H1 (cell line): ENCODE measurements around the gene USP53. TPM values are rescaled to one million over a fixed set of nuclear protein-coding genes. Genes with fewer than 3 reads are reported as not detected.

Source experiments
- CTCF ChIA-PET: fragments of 300-600 bp; sonication (Branson Sonifier 250); formaldehyde crosslinking; loops from one replicate; lab custom pipeline; 2021; ENCODE audit not compliant: partially characterized antibody; lab: Charles Lee
- POLR2A ChIA-PET: fragments of 300-600 bp; sonication (Branson Sonifier 250); formaldehyde crosslinking; loops from one replicate; lab custom pipeline; 2021; ENCODE audit warnings: inconsistent platforms; ENCODE audit not compliant: partially characterized antibody; lab: Charles Lee
- DNase-seq, 2 experiments: peaks; one replicate each; pipeline versions ENCODE4 v3.0.0 to v3.0.0-alpha.2; 2010 to 2022; ENCODE audit warnings: low spot score in 2 of 2, low read depth in 1 of 2, mixed read lengths in 1 of 2
- FAIRE-seq: peaks from 2 replicates; lab custom pipeline; 2011; peaks lifted over from hg19 to GRCh38; lab: Jason Lieb, UNC
- H2AFZ ChIP-seq: 2 replicates; pipeline ENCODE4 v1.8.1; 2012; ENCODE audit warnings: low read length, inconsistent platforms
- H2AK5ac ChIP-seq: 2 replicates; pipeline ENCODE4 v1.6.1; 2013; ENCODE audit warnings: low read depth, low read length
- H2BK120ac ChIP-seq: replicated peaks from 2 replicates; pipeline ENCODE3; 2013; ENCODE audit warnings: low read depth, low read length, inconsistent platforms
- H2BK12ac ChIP-seq: 2 replicates; pipeline ENCODE4 v1.6.1; 2013; ENCODE audit warnings: low read depth, low read length
- H2BK15ac ChIP-seq: 2 replicates; pipeline ENCODE4 v1.6.1; 2013; ENCODE audit warnings: low read length
- H2BK20ac ChIP-seq: 2 replicates; pipeline ENCODE4 v1.6.1; 2013; ENCODE audit warnings: low read length
- H2BK5ac ChIP-seq: 2 replicates; pipeline ENCODE4 v1.6.1; 2013; ENCODE audit warnings: low read depth, low read length
- H3K14ac ChIP-seq: 2 replicates; pipeline ENCODE4 v1.6.1; 2013; ENCODE audit warnings: inconsistent platforms; ENCODE audit not compliant: insufficient read length
- H3K18ac ChIP-seq: 2 replicates; pipeline ENCODE4 v1.6.1; 2013; ENCODE audit warnings: low read length; ENCODE audit errors: extremely low read depth
- H3K23ac ChIP-seq: 2 replicates; pipeline ENCODE4 v1.6.1; 2013; ENCODE audit warnings: inconsistent platforms; ENCODE audit not compliant: insufficient read length
- H3K23me2 ChIP-seq: 2 replicates; pipeline ENCODE4 v1.6.1; 2013; ENCODE audit warnings: low read depth, low read length
- H3K27ac ChIP-seq: 2 replicates; pipeline ENCODE4 v1.6.1; 2011; ENCODE audit warnings: low read depth, low read length, inconsistent platforms
- H3K27me3 ChIP-seq, 4 experiments: replicated peaks in 1 of 4; 1 replicate in 1 of 4; 2 replicates in 3 of 4; pipeline versions ENCODE4 v1.6.1 to v1.8.1; 2011 to 2013; ENCODE audit warnings: low read length in 3 of 4, mild to moderate bottlenecking in 3 of 4, inconsistent platforms in 2 of 4, mixed read lengths in 2 of 4, moderate library complexity in 1 of 4; ENCODE audit not compliant: control insufficient read depth in 3 of 4, insufficient read depth in 3 of 4; ENCODE audit errors: extremely low read depth in 1 of 4
- H3K36me3 ChIP-seq, 4 experiments: 2 replicates each; pipeline versions ENCODE4 v1.6.1 to v1.8.1; 2011 to 2013; ENCODE audit warnings: mild to moderate bottlenecking in 4 of 4, low read length in 3 of 4, moderate library complexity in 2 of 4, control low read depth in 1 of 4, inconsistent platforms in 1 of 4; ENCODE audit not compliant: insufficient read depth in 4 of 4, control insufficient read depth in 2 of 4
- H3K4ac ChIP-seq: replicated peaks from 2 replicates; pipeline ENCODE3; 2013; ENCODE audit warnings: low read length, low read depth, mixed read lengths, inconsistent platforms; ENCODE audit not compliant: insufficient read length
- H3K4me1 ChIP-seq, 4 experiments: replicated peaks in 1 of 4; 1 replicate in 1 of 4; 2 replicates in 3 of 4; pipeline versions ENCODE4 v1.6.1 to v1.8.1; 2011 to 2013; ENCODE audit warnings: low read length in 3 of 4, inconsistent platforms in 2 of 4, mixed read lengths in 1 of 4; ENCODE audit not compliant: insufficient read depth in 4 of 4, control insufficient read depth in 3 of 4
- H3K4me2 ChIP-seq, 2 experiments: 2 replicates each; pipeline versions ENCODE4 v1.6.1 to v1.8.1; 2011 to 2013; ENCODE audit warnings: low read depth in 2 of 2, low read length in 2 of 2, control low read depth in 1 of 2, inconsistent platforms in 1 of 2, mild to moderate bottlenecking in 1 of 2; ENCODE audit not compliant: insufficient read depth in 1 of 2
- H3K4me3 ChIP-seq, 4 experiments: fragments of 200-600, 300-600 bp in 1 of 4; sonication (generic), shearing (Covaris generic), sonication (Bioruptor Twin) in 1 of 4; 2 replicates each; pipeline versions ENCODE4 v1.5.1 to v1.8.1; 2011 to 2016; ENCODE audit warnings: low read length in 4 of 4, low read depth in 3 of 4, control low read depth in 2 of 4, inconsistent platforms in 2 of 4, mild to moderate bottlenecking in 2 of 4, mixed read lengths in 1 of 4, moderate library complexity in 1 of 4; ENCODE audit not compliant: insufficient read depth in 2 of 4; ENCODE audit errors: extremely low read depth in 1 of 4
- H3K56ac ChIP-seq: replicated peaks from 2 replicates; pipeline ENCODE3; 2013; ENCODE audit warnings: low read depth, mild to moderate bottlenecking, mixed read lengths, low read length, inconsistent platforms; ENCODE audit not compliant: insufficient read length
- H3K79me1 ChIP-seq: 2 replicates; pipeline ENCODE4 v1.6.1; 2013; ENCODE audit warnings: low read depth, low read length, control low read depth
- H3K79me2 ChIP-seq, 2 experiments: 2 replicates each; pipeline versions ENCODE4 v1.6.1 to v1.8.1; 2012 to 2013; ENCODE audit warnings: low read length in 2 of 2, mild to moderate bottlenecking in 2 of 2, inconsistent platforms in 1 of 2; ENCODE audit not compliant: insufficient read depth in 2 of 2, control insufficient read depth in 1 of 2
- H3K9ac ChIP-seq, 4 experiments: replicated peaks in 1 of 4; 1 replicate in 1 of 4; 2 replicates in 3 of 4; pipeline versions ENCODE4 v1.6.1 to v1.8.1; 2011 to 2013; ENCODE audit warnings: low read depth in 3 of 4, low read length in 3 of 4, control low read depth in 2 of 4, mild to moderate bottlenecking in 2 of 4, moderate library complexity in 2 of 4, inconsistent platforms in 1 of 4; ENCODE audit errors: extremely low read depth in 1 of 4
- H3K9me3 ChIP-seq, 2 experiments: 2 replicates each; pipeline versions ENCODE4 v1.6.1 to v1.8.1; 2012 to 2013; ENCODE audit warnings: mild to moderate bottlenecking in 2 of 2, moderate library complexity in 2 of 2, control low read depth in 1 of 2, inconsistent platforms in 1 of 2, low read depth in 1 of 2, low read length in 1 of 2, mixed read lengths in 1 of 2; ENCODE audit not compliant: insufficient read depth in 2 of 2
- H4K20me1 ChIP-seq, 2 experiments: replicated peaks in 1 of 2; 2 replicates each; pipeline versions ENCODE3 to v1.8.1; 2011 to 2013; ENCODE audit warnings: inconsistent platforms in 2 of 2, low read length in 2 of 2, mild to moderate bottlenecking in 1 of 2; ENCODE audit not compliant: insufficient read depth in 2 of 2, control insufficient read depth in 1 of 2
- H4K5ac ChIP-seq: 2 replicates; pipeline ENCODE4 v1.6.1; 2013; ENCODE audit warnings: low read length, low read depth, mixed read lengths, inconsistent platforms; ENCODE audit not compliant: insufficient read length
- H4K8ac ChIP-seq: 2 replicates; pipeline ENCODE4 v1.8.0; 2013; ENCODE audit warnings: mild to moderate bottlenecking, moderate library complexity, low read length, inconsistent platforms; ENCODE audit not compliant: insufficient read depth; ENCODE audit errors: extremely low read depth
- H4K91ac ChIP-seq: replicated peaks from 2 replicates; pipeline ENCODE3; 2013; ENCODE audit warnings: low read length, mixed read lengths, inconsistent platforms; ENCODE audit not compliant: insufficient read length
- BACH1 ChIP-seq: IDR thresholded peaks from 2 replicates; pipeline ENCODE4 v1.6.1; 2012; ENCODE audit warnings: low read length, improper control_type of control experiment
- NRF1 ChIP-seq: IDR thresholded peaks from 2 replicates; pipeline ENCODE4 v1.6.1; 2011; ENCODE audit warnings: mild to moderate bottlenecking, low read depth, low read length, improper control_type of control experiment
- RAD21 ChIP-seq, 2 experiments: IDR thresholded peaks in 1 of 2; conservative IDR thresholded peaks in 1 of 2; 2 replicates each; pipeline ENCODE4 v1.6.1; 2011; ENCODE audit warnings: low read depth in 2 of 2, low read length in 2 of 2, improper control_type of control experiment in 1 of 2, inconsistent platforms in 1 of 2, mild to moderate bottlenecking in 1 of 2, moderate library complexity in 1 of 2
- RNF2 ChIP-seq: fragments of 200-900, 300-1000 bp; sonication (generic); IDR thresholded peaks from 2 replicates; pipeline ENCODE4 v1.7.1; 2016; ENCODE audit warnings: borderline replicate concordance, low read depth, mild to moderate bottlenecking, antibody characterized with exemption, low read length; ENCODE audit not compliant: poor library complexity, severe bottlenecking; ENCODE audit errors: missing control alignments
- ZNF274 ChIP-seq: IDR thresholded peaks from 2 replicates; pipeline ENCODE4 v1.7.0; 2012; ENCODE audit warnings: low read length, borderline replicate concordance; ENCODE audit errors: extremely low read depth
- WGBS, 2 experiments: shearing (Covaris generic) in 1 of 2; methylation state at CpG; one replicate each; pipeline versions ENCODE4 v1.1.6 to v1.1.7; 2013 to 2015; ENCODE audit warnings: low lambda C conversion rate in 2 of 2, mixed read lengths in 2 of 2, inconsistent platforms in 1 of 2, low coverage in 1 of 2, missing lambda C conversion rate in 1 of 2; ENCODE audit not compliant: insufficient replicate concordance in 2 of 2, insufficient coverage in 1 of 2, insufficient read length in 1 of 2; ENCODE audit errors: extremely low coverage in 1 of 2, missing lambda C conversion rate in 1 of 2; 5-methylcytosine and 5-hydroxymethylcytosine counted together
- polyA plus RNA-seq, 7 experiments: library from polyadenylated mRNA; depleted of rRNA in 3 of 7; stranded (reverse) in 5 of 7; unstranded in 2 of 7; fragments of >200 nt in 5 of 7; fragments of 200-250 nt in 2 of 7; gene quantifications; 1 replicate in 5 of 7; 2 replicates in 1 of 7; 4 replicates in 1 of 7; pipeline versions ENCODE4 v1.2.1 to v1.2.3, GENCODE V29; 2011 to 2013; ENCODE audit warnings: missing spikeins in 2 of 7, mixed read lengths in 2 of 7
- total RNA-seq: library from RNA; stranded (reverse); fragmentation: NEBNext Ultra II Directional; extraction: Animal tissue kit (Norgen Biotek cat#: 25700); gene quantifications from 2 replicates; pipeline ENCODE4 v1.2.1, GENCODE V29; 2021
- TF ChIP-seq, protein P1 (sequence below): IDR thresholded peaks from 2 replicates; pipeline ENCODE4 v1.6.1; 2012; ENCODE audit warnings: inconsistent platforms
- TF ChIP-seq, protein P2 (sequence below), 3 experiments: IDR thresholded peaks; 1 replicate in 2 of 3; 2 replicates in 1 of 3; pipeline versions ENCODE4 v1.5.1 to v1.6.1; 2011; ENCODE audit warnings: low read length in 3 of 3, mild to moderate bottlenecking in 3 of 3, inconsistent platforms in 2 of 3, low read depth in 1 of 3, moderate library complexity in 1 of 3; ENCODE audit not compliant: insufficient read depth in 1 of 3; ENCODE audit errors: control extremely low read depth in 1 of 3
- TF ChIP-seq, protein P3 (sequence below): IDR thresholded peaks from 2 replicates; pipeline ENCODE4 v1.6.1; 2012; ENCODE audit warnings: low read length, inconsistent platforms

USP53 gene
- total and polyA plus RNA-seq, 2 of the 8 experiments (the other 6 are each of a cell fraction or from before 2014, with no cell fraction given): 2.9 to 14.9 TPM

DNA sequence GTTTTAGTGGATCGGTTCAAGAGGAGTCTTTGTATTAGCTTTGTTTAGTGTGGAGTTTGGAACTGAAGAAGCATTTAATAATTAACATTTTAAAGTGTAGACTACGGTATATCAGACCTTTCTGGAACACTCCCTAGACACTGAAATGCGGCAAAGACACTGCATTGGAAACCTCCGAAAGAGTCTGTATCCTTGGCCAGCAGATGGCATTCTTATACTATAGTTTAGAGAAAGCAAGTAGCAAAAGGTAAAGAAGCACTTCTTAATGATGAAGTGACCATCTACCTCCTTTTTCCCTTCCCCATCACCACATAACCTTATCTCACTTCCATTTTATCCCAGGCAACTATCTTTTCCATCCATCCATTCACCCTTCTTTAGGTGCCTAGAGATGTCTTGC, 101.8 kb downstream of the USP53 start:
- H2BK12ac ChIP-seq: no peak overlapping the region
- H3K4me2 ChIP-seq: no peak overlapping the region
- no peak overlapping the region for H3K4ac ChIP-seq
- H2BK120ac ChIP-seq: no peak overlapping the region
- CTCF ChIA-PET: interaction anchor here (0.7 to 3.5 kb wide), 8 partner anchors 15 to 182 kb away, joined by 3 to 22 read pairs (median 4); no protein-coding TSS in a partner anchor
- H3K27me3 ChIP-seq: no peaks in the 10 kb centered on the region
- no peak overlapping the region for H4K8ac ChIP-seq
- H3K79me1 ChIP-seq: no peaks in the 10 kb centered on the region
- no peaks in the 10 kb centered on the region for H3K9me3 ChIP-seq
- no peak overlapping the region for H3K27ac ChIP-seq
- WGBS, 2 experiments: 42% methylated on average over 4 of the region's 4 CpGs; no CpG with 5 or more reads in 1 of the 2 experiments
- no peak overlapping the region for H3K4me3 ChIP-seq
- DNase-seq (no peak), FAIRE-seq (peak; percentile 76)
- H3K9ac ChIP-seq: no peak overlapping the region
- H3K4me1 ChIP-seq: no peaks in the 10 kb centered on the region
- no peak overlapping the region for H2BK20ac ChIP-seq
- no peaks in the 10 kb centered on the region for H3K36me3 ChIP-seq
- no peak overlapping the region for H4K91ac ChIP-seq
- H4K20me1 ChIP-seq: no peaks in the 10 kb centered on the region
- no peak overlapping the region for H2BK15ac ChIP-seq
- H3K56ac ChIP-seq: no peak overlapping the region
- H3K18ac ChIP-seq: no peak overlapping the region
- TF ChIP-seq RAD21 (IDR thresholded peaks at IDR 0.05 in 1 of 2, conservative IDR thresholded peaks at IDR 0.05 in 1 of 2; ENCODE audit: low read depth in 2 of 2, low read length in 2 of 2) (peak; percentile 85 to 88), NRF1 (no peak), RNF2 (no peak), ZNF274 (no peak), BACH1 (no peak)
- TF ChIP-seq, protein P1, sequence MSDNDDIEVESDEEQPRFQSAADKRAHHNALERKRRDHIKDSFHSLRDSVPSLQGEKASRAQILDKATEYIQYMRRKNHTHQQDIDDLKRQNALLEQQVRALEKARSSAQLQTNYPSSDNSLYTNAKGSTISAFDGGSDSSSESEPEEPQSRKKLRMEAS: no peak
- TF ChIP-seq, protein P2, sequence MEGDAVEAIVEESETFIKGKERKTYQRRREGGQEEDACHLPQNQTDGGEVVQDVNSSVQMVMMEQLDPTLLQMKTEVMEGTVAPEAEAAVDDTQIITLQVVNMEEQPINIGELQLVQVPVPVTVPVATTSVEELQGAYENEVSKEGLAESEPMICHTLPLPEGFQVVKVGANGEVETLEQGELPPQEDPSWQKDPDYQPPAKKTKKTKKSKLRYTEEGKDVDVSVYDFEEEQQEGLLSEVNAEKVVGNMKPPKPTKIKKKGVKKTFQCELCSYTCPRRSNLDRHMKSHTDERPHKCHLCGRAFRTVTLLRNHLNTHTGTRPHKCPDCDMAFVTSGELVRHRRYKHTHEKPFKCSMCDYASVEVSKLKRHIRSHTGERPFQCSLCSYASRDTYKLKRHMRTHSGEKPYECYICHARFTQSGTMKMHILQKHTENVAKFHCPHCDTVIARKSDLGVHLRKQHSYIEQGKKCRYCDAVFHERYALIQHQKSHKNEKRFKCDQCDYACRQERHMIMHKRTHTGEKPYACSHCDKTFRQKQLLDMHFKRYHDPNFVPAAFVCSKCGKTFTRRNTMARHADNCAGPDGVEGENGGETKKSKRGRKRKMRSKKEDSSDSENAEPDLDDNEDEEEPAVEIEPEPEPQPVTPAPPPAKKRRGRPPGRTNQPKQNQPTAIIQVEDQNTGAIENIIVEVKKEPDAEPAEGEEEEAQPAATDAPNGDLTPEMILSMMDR (IDR thresholded peaks at IDR 0.05; ENCODE audit: control extremely low read depth in 1 of 3, insufficient read depth in 1 of 3, low read depth in 1 of 3, low read length in 3 of 3): peak in 2 of 3 experiments; percentile 58 to 65; a peak in 2 of 4 replicates
- TF ChIP-seq, protein P3, sequence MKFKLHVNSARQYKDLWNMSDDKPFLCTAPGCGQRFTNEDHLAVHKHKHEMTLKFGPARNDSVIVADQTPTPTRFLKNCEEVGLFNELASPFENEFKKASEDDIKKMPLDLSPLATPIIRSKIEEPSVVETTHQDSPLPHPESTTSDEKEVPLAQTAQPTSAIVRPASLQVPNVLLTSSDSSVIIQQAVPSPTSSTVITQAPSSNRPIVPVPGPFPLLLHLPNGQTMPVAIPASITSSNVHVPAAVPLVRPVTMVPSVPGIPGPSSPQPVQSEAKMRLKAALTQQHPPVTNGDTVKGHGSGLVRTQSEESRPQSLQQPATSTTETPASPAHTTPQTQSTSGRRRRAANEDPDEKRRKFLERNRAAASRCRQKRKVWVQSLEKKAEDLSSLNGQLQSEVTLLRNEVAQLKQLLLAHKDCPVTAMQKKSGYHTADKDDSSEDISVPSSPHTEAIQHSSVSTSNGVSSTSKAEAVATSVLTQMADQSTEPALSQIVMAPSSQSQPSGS: no peak
- TF ChIP-seq, all 59 proteins: peak for 2
- no peak overlapping the region for H2BK5ac ChIP-seq
- no peak overlapping the region for H2AFZ ChIP-seq
- no peak overlapping the region for H2AK5ac ChIP-seq
- no peaks in the 10 kb centered on the region for H3K79me2 ChIP-seq
- no peak overlapping the region for H4K5ac ChIP-seq
- H3K23me2 ChIP-seq: no peaks in the 10 kb centered on the region
- no peak overlapping the region for H3K14ac ChIP-seq
- POLR2A ChIA-PET: no interaction called here
- no peak overlapping the region for H3K23ac ChIP-seq
